Measurements from ENCODE around the gene CDH9.

The CDH9 gene

DNA sequence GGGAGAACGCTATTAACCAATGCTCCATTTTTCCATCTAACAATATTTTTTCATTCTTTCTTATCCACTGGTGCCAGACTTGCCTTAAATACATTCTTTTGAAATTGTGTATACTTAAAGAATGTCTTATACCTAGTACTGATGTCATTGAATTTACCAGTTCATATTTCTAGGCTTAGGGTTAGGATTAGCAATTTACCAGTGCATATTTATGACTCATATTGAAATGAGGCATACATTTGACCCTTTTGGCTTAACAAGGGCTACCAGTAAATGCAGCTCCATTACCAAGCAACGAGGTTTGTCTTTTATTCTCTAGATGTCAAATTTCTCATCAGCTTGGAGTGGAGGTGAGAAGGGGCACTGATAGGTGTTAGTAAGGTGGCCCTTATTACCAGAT lies 89.5 kb downstream of the CDH9 start:
- H3K79me2 ChIP-seq (ENCODE audit: insufficient read depth, low read length) = no peaks in the 10 kb centered on the region
- H3K36me3 ChIP-seq (ENCODE audit: insufficient read depth, low read length) = no peaks in the 10 kb centered on the region
- no peak overlapping the region for H2AFZ ChIP-seq (ENCODE audit: low read depth, low read length)
- TF ChIP-seq, protein P1, sequence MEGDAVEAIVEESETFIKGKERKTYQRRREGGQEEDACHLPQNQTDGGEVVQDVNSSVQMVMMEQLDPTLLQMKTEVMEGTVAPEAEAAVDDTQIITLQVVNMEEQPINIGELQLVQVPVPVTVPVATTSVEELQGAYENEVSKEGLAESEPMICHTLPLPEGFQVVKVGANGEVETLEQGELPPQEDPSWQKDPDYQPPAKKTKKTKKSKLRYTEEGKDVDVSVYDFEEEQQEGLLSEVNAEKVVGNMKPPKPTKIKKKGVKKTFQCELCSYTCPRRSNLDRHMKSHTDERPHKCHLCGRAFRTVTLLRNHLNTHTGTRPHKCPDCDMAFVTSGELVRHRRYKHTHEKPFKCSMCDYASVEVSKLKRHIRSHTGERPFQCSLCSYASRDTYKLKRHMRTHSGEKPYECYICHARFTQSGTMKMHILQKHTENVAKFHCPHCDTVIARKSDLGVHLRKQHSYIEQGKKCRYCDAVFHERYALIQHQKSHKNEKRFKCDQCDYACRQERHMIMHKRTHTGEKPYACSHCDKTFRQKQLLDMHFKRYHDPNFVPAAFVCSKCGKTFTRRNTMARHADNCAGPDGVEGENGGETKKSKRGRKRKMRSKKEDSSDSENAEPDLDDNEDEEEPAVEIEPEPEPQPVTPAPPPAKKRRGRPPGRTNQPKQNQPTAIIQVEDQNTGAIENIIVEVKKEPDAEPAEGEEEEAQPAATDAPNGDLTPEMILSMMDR (IDR thresholded peaks at IDR 0.05; ENCODE audit: borderline replicate concordance, extremely low read depth, low read length, poor library complexity, severe bottlenecking) = no peak
- no peak for TF ChIP-seq EZH2 (IDR thresholded peaks at IDR 0.05; ENCODE audit: borderline replicate concordance, low read depth, low read length, severe bottlenecking)
- H3K27me3 ChIP-seq (ENCODE audit: insufficient read depth, low read length, poor library complexity) = no peaks in the 10 kb centered on the region
- no peak overlapping the region for H3K4me3 ChIP-seq (ENCODE audit: low read depth in 1 of 2, low read length in 2 of 2)
- no peaks in the 10 kb centered on the region for H3K9me3 ChIP-seq (ENCODE audit: insufficient read depth, low read length, severe bottlenecking)
- no peaks in the 10 kb centered on the region for H3K4me1 ChIP-seq (ENCODE audit: insufficient read depth, low read length)
- no peaks in the 10 kb centered on the region for H4K20me1 ChIP-seq (ENCODE audit: insufficient read depth, low read length)
- H3K9ac ChIP-seq (ENCODE audit: low read depth, low read length) = no peak overlapping the region
- no peak for DNase-seq
- H3K27ac ChIP-seq (ENCODE audit: low read length) = no peak overlapping the region
- no peak for ATAC-seq (ENCODE audit: insufficient read depth, low read depth)
- no peak overlapping the region for H3K4me2 ChIP-seq (ENCODE audit: insufficient read depth, low read length)

DNA sequence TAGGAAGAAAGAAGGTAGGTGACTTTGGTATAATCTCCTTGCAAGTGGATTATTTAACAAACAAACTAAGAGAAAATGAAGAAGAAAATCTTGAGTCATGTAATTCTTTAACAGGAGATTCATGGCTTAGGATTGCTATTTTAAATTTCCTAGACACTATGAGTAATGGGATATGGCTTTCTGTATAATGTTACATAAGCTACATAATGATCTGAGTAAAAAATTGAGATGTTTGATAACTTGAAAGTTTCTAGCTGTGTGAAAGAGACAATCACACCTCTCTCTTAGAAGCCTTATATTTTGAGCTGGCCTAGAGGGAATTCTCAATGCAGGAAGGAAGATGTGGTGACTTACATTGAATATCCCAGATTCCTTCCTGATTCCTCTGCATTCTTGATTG lies 92.5 kb downstream of the CDH9 start:
- Histone ChIP-seq H3K9ac (ENCODE audit: low read depth, low read length) (no peak overlapping the region), H3K27ac (ENCODE audit: low read length) (no peak overlapping the region), H3K36me3 (ENCODE audit: insufficient read depth, low read length) (no peaks in the 10 kb centered on the region), H3K4me3 (ENCODE audit: low read depth in 1 of 2, low read length in 2 of 2) (no peak overlapping the region), H3K9me3 (ENCODE audit: insufficient read depth, low read length, severe bottlenecking) (no peaks in the 10 kb centered on the region), H3K4me1 (ENCODE audit: insufficient read depth, low read length) (no peaks in the 10 kb centered on the region), H3K27me3 (ENCODE audit: insufficient read depth, low read length, poor library complexity) (no peaks in the 10 kb centered on the region), H4K20me1 (ENCODE audit: insufficient read depth, low read length) (no peaks in the 10 kb centered on the region), H3K4me2 (ENCODE audit: insufficient read depth, low read length) (no peak overlapping the region), H3K79me2 (ENCODE audit: insufficient read depth, low read length) (no peaks in the 10 kb centered on the region), H2AFZ (ENCODE audit: low read depth, low read length) (no peak overlapping the region)
- ATAC-seq (ENCODE audit: insufficient read depth, low read depth) = no peak
- TF ChIP-seq EZH2 (IDR thresholded peaks at IDR 0.05; ENCODE audit: borderline replicate concordance, low read depth, low read length, severe bottlenecking) = no peak
- TF ChIP-seq, protein P1 (IDR thresholded peaks at IDR 0.05; ENCODE audit: borderline replicate concordance, extremely low read depth, low read length, poor library complexity, severe bottlenecking) = no peak
- no peak for DNase-seq

DNA sequence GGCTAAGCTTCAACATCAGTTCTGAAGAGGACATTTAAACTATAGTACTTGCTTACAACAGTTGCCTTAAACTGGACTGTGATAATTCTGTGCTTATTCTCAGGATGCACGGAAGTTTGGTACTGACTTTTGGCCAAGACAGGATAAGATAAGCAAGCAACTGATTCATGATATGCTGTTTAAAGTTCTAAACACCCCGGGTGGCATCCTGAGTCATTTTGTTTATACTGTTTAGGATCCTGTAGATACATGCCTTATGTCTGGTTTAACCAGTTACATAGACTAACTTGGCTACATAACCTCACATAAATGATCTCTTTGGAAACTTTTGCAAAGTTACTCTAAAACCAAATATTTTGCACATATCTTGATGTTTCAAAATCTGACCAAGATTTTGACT lies 95.9 kb downstream of the CDH9 start:
- no peak for TF ChIP-seq EZH2 (IDR thresholded peaks at IDR 0.05; ENCODE audit: borderline replicate concordance, low read depth, low read length, severe bottlenecking)
- TF ChIP-seq, protein P1 (IDR thresholded peaks at IDR 0.05; ENCODE audit: borderline replicate concordance, extremely low read depth, low read length, poor library complexity, severe bottlenecking) = no peak
- Histone ChIP-seq H3K9me3 (ENCODE audit: insufficient read depth, low read length, severe bottlenecking) (no peaks in the 10 kb centered on the region), H3K79me2 (ENCODE audit: insufficient read depth, low read length) (no peaks in the 10 kb centered on the region), H3K27ac (ENCODE audit: low read length) (no peak overlapping the region), H3K27me3 (ENCODE audit: insufficient read depth, low read length, poor library complexity) (no peaks in the 10 kb centered on the region), H3K36me3 (ENCODE audit: insufficient read depth, low read length) (no peaks in the 10 kb centered on the region), H2AFZ (ENCODE audit: low read depth, low read length) (no peak overlapping the region), H3K4me1 (ENCODE audit: insufficient read depth, low read length) (no peaks in the 10 kb centered on the region), H3K4me3 (ENCODE audit: low read depth in 1 of 2, low read length in 2 of 2) (no peak overlapping the region), H4K20me1 (ENCODE audit: insufficient read depth, low read length) (no peaks in the 10 kb centered on the region), H3K4me2 (ENCODE audit: insufficient read depth, low read length) (no peak overlapping the region), H3K9ac (ENCODE audit: low read depth, low read length) (no peak overlapping the region)
- ATAC-seq (ENCODE audit: insufficient read depth, low read depth) (no peak), DNase-seq (no peak)

DNA sequence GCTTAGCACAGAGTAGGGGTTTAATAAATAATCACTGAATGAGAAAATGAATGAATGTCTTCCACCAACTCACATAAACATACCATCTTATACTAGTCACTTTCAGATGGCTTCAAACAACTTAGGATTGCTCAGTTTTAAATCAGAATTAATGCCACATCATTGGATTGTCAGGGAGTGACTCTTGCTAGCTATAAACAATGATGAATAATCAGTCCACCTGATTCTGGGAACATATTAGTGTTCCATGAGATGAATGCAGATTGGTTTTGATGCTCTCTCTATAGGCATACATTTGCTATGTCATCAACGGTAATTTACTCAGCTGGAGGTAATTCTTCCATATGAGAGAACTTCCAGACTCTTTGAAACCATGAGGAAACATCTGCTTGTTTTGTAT lies 97.4 kb downstream of the CDH9 start:
- no peak overlapping the region for H3K4me2 ChIP-seq (ENCODE audit: insufficient read depth, low read length)
- TF ChIP-seq, protein P1 (IDR thresholded peaks at IDR 0.05; ENCODE audit: borderline replicate concordance, extremely low read depth, low read length, poor library complexity, severe bottlenecking) = no peak
- no peak for TF ChIP-seq EZH2 (IDR thresholded peaks at IDR 0.05; ENCODE audit: borderline replicate concordance, low read depth, low read length, severe bottlenecking)
- DNase-seq (no peak), ATAC-seq (ENCODE audit: insufficient read depth, low read depth) (no peak)
- no peak overlapping the region for H3K27ac ChIP-seq (ENCODE audit: low read length)
- H2AFZ ChIP-seq (ENCODE audit: low read depth, low read length) = no peak overlapping the region
- H4K20me1 ChIP-seq (ENCODE audit: insufficient read depth, low read length) = no peaks in the 10 kb centered on the region
- no peaks in the 10 kb centered on the region for H3K4me1 ChIP-seq (ENCODE audit: insufficient read depth, low read length)
- H3K36me3 ChIP-seq (ENCODE audit: insufficient read depth, low read length) = no peaks in the 10 kb centered on the region
- no peaks in the 10 kb centered on the region for H3K79me2 ChIP-seq (ENCODE audit: insufficient read depth, low read length)
- H3K4me3 ChIP-seq (ENCODE audit: low read depth in 1 of 2, low read length in 2 of 2) = no peak overlapping the region
- no peaks in the 10 kb centered on the region for H3K9me3 ChIP-seq (ENCODE audit: insufficient read depth, low read length, severe bottlenecking)
- H3K27me3 ChIP-seq (ENCODE audit: insufficient read depth, low read length, poor library complexity) = no peaks in the 10 kb centered on the region
- no peak overlapping the region for H3K9ac ChIP-seq (ENCODE audit: low read depth, low read length)

All from DND-41 (cell line).